Smooth muscle cell (in vitro differentiated cells): ENCODE measurements around the gene KCNIP1. TPM values are rescaled to one million over a fixed set of nuclear protein-coding genes. Genes with fewer than 3 reads are reported as not detected.

ENCODE experiments used
- DNase-seq: peaks from one replicate; lab custom pipeline; 2025; ENCODE audit not compliant: unreplicated experiment; lab: John Stamatoyannopoulos, UW
- H2AFZ ChIP-seq: fragments of 200-600 bp; sonication (generic); 2 replicates; pipeline ENCODE4 v1.6.0; 2016; ENCODE audit warnings: antibody characterized with exemption, low read depth, mild to moderate bottlenecking
- H3F3A ChIP-seq: fragments of 200-600 bp; sonication (generic); 2 replicates; pipeline ENCODE4 v1.6.0; 2017; ENCODE audit warnings: antibody characterized with exemption, low read depth
- H3K27ac ChIP-seq: fragments of 200-600 bp; sonication (generic); 2 replicates; pipeline ENCODE4 v1.5.1; 2016; ENCODE audit warnings: low read depth, mild to moderate bottlenecking
- H3K27me3 ChIP-seq: fragments of 200-600 bp; sonication (generic); 2 replicates; pipeline ENCODE4 v1.6.1; 2016; ENCODE audit warnings: low read depth, mild to moderate bottlenecking
- H3K36me3 ChIP-seq: fragments of 200-600 bp; sonication (generic); 2 replicates; pipeline ENCODE4 v1.5.1; 2016; ENCODE audit warnings: low read depth
- H3K4me1 ChIP-seq: fragments of 200-600 bp; sonication (generic); 2 replicates; pipeline ENCODE4 v1.5.1; 2016; ENCODE audit warnings: low read depth
- H3K4me2 ChIP-seq: fragments of 200-600 bp; sonication (generic); 2 replicates; pipeline ENCODE4 v1.6.0; 2016; ENCODE audit warnings: mild to moderate bottlenecking
- H3K4me3 ChIP-seq: fragments of 200-600 bp; sonication (generic); 2 replicates; pipeline ENCODE4 v1.5.1; 2016; ENCODE audit warnings: mild to moderate bottlenecking
- H3K79me2 ChIP-seq: fragments of 200-600 bp; sonication (generic); 2 replicates; pipeline ENCODE4 v1.6.0; 2016; ENCODE audit warnings: low read depth, mild to moderate bottlenecking
- H3K9ac ChIP-seq: fragments of 200-600 bp; sonication (generic); 2 replicates; pipeline ENCODE4 v1.6.0; 2016; ENCODE audit warnings: low read depth
- H3K9me3 ChIP-seq: fragments of 200-600 bp; sonication (generic); replicated peaks from 2 replicates; pipeline ENCODE4 v1.5.1; 2016; ENCODE audit warnings: low read depth
- H4K20me1 ChIP-seq: fragments of 200-600 bp; sonication (generic); 2 replicates; pipeline ENCODE4 v1.6.0; 2016; ENCODE audit warnings: low read depth
- CTCF ChIP-seq: fragments of 200-600 bp; sonication (generic); IDR thresholded peaks from 2 replicates; pipeline ENCODE4 v1.5.1; 2017; ENCODE audit warnings: borderline replicate concordance, mild to moderate bottlenecking, antibody characterized with exemption; ENCODE audit not compliant: insufficient read depth, poor library complexity, severe bottlenecking
- WGBS: methylation state at CpG from one replicate; pipeline ENCODE4 v1.1.7; 2016; ENCODE audit warnings: low lambda C conversion rate; 5-methylcytosine and 5-hydroxymethylcytosine counted together
- polyA plus RNA-seq: library from polyadenylated mRNA; unstranded; fragments of >200 nt; fragmentation: Nextera tagmentation; extraction: Ambion mirVana; gene quantifications from 2 replicates; pipeline ENCODE4 v1.2.1, GENCODE V29; 2016
- total RNA-seq: library from RNA; depleted of rRNA; stranded (reverse); fragments of >200 nt; gene quantifications from 2 replicates; pipeline ENCODE4 v1.2.3, GENCODE V29; 2014

Gene KCNIP1
- total and polyA plus RNA-seq, 2 experiments from 2014 or later = 0.50 TPM; not detected in 1

- Histone ChIP-seq H3K79me2 (no peaks in the 10 kb centered on the region), H3K9ac (no peak overlapping the region), H4K20me1 (no peaks in the 10 kb centered on the region), H3F3A (no peaks in the 10 kb centered on the region), H3K4me3 (no peak overlapping the region), H3K9me3 (no peaks in the 10 kb centered on the region), H3K27ac (no peak overlapping the region), H2AFZ (no peak overlapping the region), H3K4me1 (no peaks in the 10 kb centered on the region), H3K4me2 (no peak overlapping the region), H3K36me3 (no peaks in the 10 kb centered on the region), H3K27me3 (peaks cover 6% of the 10 kb centered on the region)
- no peak for DNase-seq
- TF ChIP-seq CTCF = no peak
- 86% methylated on average over 8 of the region's 8 CpGs for WGBS
These were observed 252.9 kb downstream of the KCNIP1 start for GRCh38 chr5:170756691-170757090.

GRCh38 chr5:170757182-170757601 lies 253.4 kb downstream of the KCNIP1 start:
- no peaks in the 10 kb centered on the region for H3K9me3 ChIP-seq
- H3K4me1 ChIP-seq = no peaks in the 10 kb centered on the region
- TF ChIP-seq CTCF = no peak
- no peak overlapping the region for H3K4me3 ChIP-seq
- H2AFZ ChIP-seq = no peak overlapping the region
- H3K27me3 ChIP-seq = peaks cover 6% of the 10 kb centered on the region
- H3K4me2 ChIP-seq = peak overlapping the region; percentile 2
- H3K9ac ChIP-seq = no peak overlapping the region
- no peaks in the 10 kb centered on the region for H3K79me2 ChIP-seq
- H3K36me3 ChIP-seq = no peaks in the 10 kb centered on the region
- H3K27ac ChIP-seq = no peak overlapping the region
- DNase-seq = no peak
- H4K20me1 ChIP-seq = no peaks in the 10 kb centered on the region
- no peaks in the 10 kb centered on the region for H3F3A ChIP-seq
- WGBS = 25% methylated on average over 4 of the region's 4 CpGs

GRCh38 chr5:170757669-170758068 lies 253.8 kb downstream of the KCNIP1 start:
- H3K27ac ChIP-seq = no peak overlapping the region
- no peak overlapping the region for H2AFZ ChIP-seq
- TF ChIP-seq CTCF = no peak
- no peak for DNase-seq
- WGBS = 51% methylated on average over 2 of the region's 2 CpGs
- H3K4me2 ChIP-seq = peak overlapping the region; percentile 2
- H3F3A ChIP-seq = no peaks in the 10 kb centered on the region
- no peaks in the 10 kb centered on the region for H3K9me3 ChIP-seq
- H3K79me2 ChIP-seq = no peaks in the 10 kb centered on the region
- H3K4me3 ChIP-seq = no peak overlapping the region
- H3K27me3 ChIP-seq = peaks cover 6% of the 10 kb centered on the region
- H3K36me3 ChIP-seq = no peaks in the 10 kb centered on the region
- H3K4me1 ChIP-seq = no peaks in the 10 kb centered on the region
- no peak overlapping the region for H3K9ac ChIP-seq
- H4K20me1 ChIP-seq = no peaks in the 10 kb centered on the region

GRCh38 chr5:170758481-170758880 lies 254.7 kb downstream of the KCNIP1 start:
- Histone ChIP-seq H3K4me3 (no peak overlapping the region), H3K27me3 (peaks cover 6% of the 10 kb centered on the region), H3K9me3 (no peaks in the 10 kb centered on the region), H3K27ac (no peak overlapping the region), H3K4me1 (no peaks in the 10 kb centered on the region), H4K20me1 (no peaks in the 10 kb centered on the region), H3K79me2 (no peaks in the 10 kb centered on the region), H2AFZ (no peak overlapping the region), H3K4me2 (no peak overlapping the region), H3K36me3 (no peaks in the 10 kb centered on the region), H3K9ac (no peak overlapping the region), H3F3A (no peaks in the 10 kb centered on the region)
- TF ChIP-seq CTCF = no peak
- WGBS = 88% methylated on average over 3 of the region's 3 CpGs
- no peak for DNase-seq
